CD4-positive, alpha-beta T cell (primary cell): ENCODE data around the gene BTBD17. TPM values are rescaled to one million over a fixed set of nuclear protein-coding genes. Genes with fewer than 3 reads are reported as not detected.

Source experiments
- ATAC-seq: fragments of 200-7000 bp; cut with Tn5 transposase; one replicate; pipeline ENCODE4 v1.10.0; 2022; ENCODE audit warnings: mild to moderate bottlenecking; ENCODE audit not compliant: poor library complexity
- CTCF ChIA-PET: fragments of 350-600 bp; sonication (Branson Sonifier 250); formaldehyde crosslinking; loops from one replicate; lab custom pipeline; 2021; ENCODE audit warnings: antibody characterized with exemption, inconsistent platforms; lab: Charles Lee
- POLR2A ChIA-PET: fragments of 350-600 bp; sonication (Branson Sonifier 250); formaldehyde crosslinking; loops from one replicate; lab custom pipeline; 2021; ENCODE audit warnings: antibody characterized with exemption, inconsistent platforms; lab: Charles Lee
- DNase-seq, 14 experiments: peaks; one replicate each; pipeline ENCODE4 v3.0.0-alpha.2; 2013 to 2020; ENCODE audit warnings: mixed read lengths in 2 of 14
- H3K27ac ChIP-seq, 2 donors: one replicate each; pipeline versions ENCODE4 v1.5.1 to v1.7.0; 2013; ENCODE audit warnings: low read length in 2 of 2, low read depth in 1 of 2, mild to moderate bottlenecking in 1 of 2
- H3K27me3 ChIP-seq, 2 experiments: 1 replicate in 1 of 2; 2 replicates in 1 of 2; pipeline versions ENCODE4 v1.6.1 to v1.7.0; 2013; ENCODE audit warnings: low read length in 2 of 2, control low read depth in 1 of 2, mild to moderate bottlenecking in 1 of 2, moderate library complexity in 1 of 2; ENCODE audit not compliant: insufficient read depth in 2 of 2, control insufficient read depth in 1 of 2
- H3K36me3 ChIP-seq: one replicate; pipeline ENCODE4 v1.6.1; 2013; ENCODE audit warnings: low read length, control low read depth; ENCODE audit not compliant: insufficient read depth
- H3K4me1 ChIP-seq: one replicate; pipeline ENCODE4 v1.6.1; 2013; ENCODE audit warnings: low read length, control low read depth; ENCODE audit not compliant: insufficient read depth
- H3K4me3 ChIP-seq: one replicate; pipeline ENCODE4 v1.5.1; 2013; ENCODE audit warnings: mild to moderate bottlenecking, low read length, moderate library complexity
- H3K9me3 ChIP-seq, 2 experiments: 1 replicate in 1 of 2; 2 replicates in 1 of 2; pipeline versions ENCODE4 v1.6.1 to v1.7.0; 2013; ENCODE audit warnings: low read length in 2 of 2, mild to moderate bottlenecking in 2 of 2, control low read depth in 1 of 2, moderate library complexity in 1 of 2; ENCODE audit not compliant: control insufficient read depth in 1 of 2, insufficient read depth in 1 of 2
- H3K27ac Mint-ChIP-seq: one replicate; pipeline ENCODE4 v1.8.0; 2020; ENCODE audit warnings: mixed read lengths
- H3K27me3 Mint-ChIP-seq: one replicate; pipeline ENCODE4 v1.8.0; 2021; ENCODE audit warnings: mixed read lengths
- H3K36me3 Mint-ChIP-seq: one replicate; pipeline ENCODE4 v1.8.0; 2021; ENCODE audit warnings: low read depth, mixed read lengths
- H3K4me1 Mint-ChIP-seq: one replicate; pipeline ENCODE4 v1.8.0; 2021; ENCODE audit warnings: low read depth, mixed read lengths
- H3K4me3 Mint-ChIP-seq: one replicate; pipeline ENCODE4 v1.8.0; 2020; ENCODE audit warnings: mild to moderate bottlenecking, mixed read lengths
- H3K9me3 Mint-ChIP-seq: one replicate; pipeline ENCODE4 v1.8.0; 2020; ENCODE audit warnings: mixed read lengths
- intact Hi-C, 2 experiments: fragments of 100-400 bp; cut with DNase I in 1 of 2; cut with micrococcal nuclease in 1 of 2; formaldehyde crosslinking; loops; one replicate each; pipeline versions ENCODE4 v1.15.1 to v1.9.0; 2023 to 2025; cut with DNase I, micrococcal nuclease
- total RNA-seq, 174 experiments: library from RNA in 2 of 174; stranded (reverse) in 2 of 174; gene quantifications; one replicate each; pipeline ENCODE4 v1.2.3 and lab custom pipeline; 2021 to 2026
- TF ChIP-seq, protein P1 (sequence below): fragments of 200-600 bp; IDR thresholded peaks from one replicate; pipeline ENCODE4 v1.8.0; 2022; ENCODE audit warnings: antibody characterized with exemption, mild to moderate bottlenecking

The BTBD17 gene
- total RNA-seq, 2 experiments from 2014 or later, result not detected

DNA sequence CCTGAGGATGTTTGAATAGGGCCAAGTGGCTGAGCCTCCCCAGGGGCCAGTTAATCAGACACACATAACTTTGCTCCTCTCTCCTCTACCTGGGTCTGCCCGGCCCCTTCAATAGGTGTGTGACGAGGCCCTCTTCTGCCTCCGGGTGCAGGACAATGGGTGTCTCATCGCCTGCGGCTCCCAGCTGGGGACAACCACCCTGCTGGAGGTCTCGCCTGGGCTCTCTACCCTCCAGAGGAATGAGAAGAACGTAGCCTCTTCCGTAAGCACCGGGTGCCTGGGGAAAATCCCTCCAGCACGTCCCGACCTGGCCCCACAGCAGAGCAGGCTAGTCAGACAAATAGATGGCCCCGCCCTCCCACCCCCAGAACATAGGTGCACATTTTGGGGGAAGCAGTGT, 51.8 kb downstream of the BTBD17 start:
- H3K4me1 Mint-ChIP-seq, result peaks cover 6% of the 10 kb centered on the region
- no peak overlapping the region for H3K27ac ChIP-seq
- peaks cover 6% of the 10 kb centered on the region for H3K4me1 ChIP-seq
- H3K27me3 Mint-ChIP-seq, result no peaks in the 10 kb centered on the region
- no peaks in the 10 kb centered on the region for H3K36me3 Mint-ChIP-seq
- DNase-seq (no peak), ATAC-seq (no peak)
- H3K9me3 Mint-ChIP-seq, result peaks cover 3% of the 10 kb centered on the region
- intact Hi-C loops, result loop anchor here in 1 of 2 experiments (10.0 kb wide), 1 partner anchor 185 kb away; no protein-coding TSS in a partner anchor
- H3K9me3 ChIP-seq, result peaks cover 0 to 10% of the 10 kb centered on the region in 2 experiments
- no peak overlapping the region for H3K27ac Mint-ChIP-seq
- no peaks in the 10 kb centered on the region for H3K36me3 ChIP-seq
- H3K4me3 ChIP-seq, result no peak overlapping the region
- POLR2A ChIA-PET, result no interaction called here
- H3K27me3 ChIP-seq, result no peaks in the 10 kb centered on the region
- no peak overlapping the region for H3K4me3 Mint-ChIP-seq
- TF ChIP-seq, protein P1, sequence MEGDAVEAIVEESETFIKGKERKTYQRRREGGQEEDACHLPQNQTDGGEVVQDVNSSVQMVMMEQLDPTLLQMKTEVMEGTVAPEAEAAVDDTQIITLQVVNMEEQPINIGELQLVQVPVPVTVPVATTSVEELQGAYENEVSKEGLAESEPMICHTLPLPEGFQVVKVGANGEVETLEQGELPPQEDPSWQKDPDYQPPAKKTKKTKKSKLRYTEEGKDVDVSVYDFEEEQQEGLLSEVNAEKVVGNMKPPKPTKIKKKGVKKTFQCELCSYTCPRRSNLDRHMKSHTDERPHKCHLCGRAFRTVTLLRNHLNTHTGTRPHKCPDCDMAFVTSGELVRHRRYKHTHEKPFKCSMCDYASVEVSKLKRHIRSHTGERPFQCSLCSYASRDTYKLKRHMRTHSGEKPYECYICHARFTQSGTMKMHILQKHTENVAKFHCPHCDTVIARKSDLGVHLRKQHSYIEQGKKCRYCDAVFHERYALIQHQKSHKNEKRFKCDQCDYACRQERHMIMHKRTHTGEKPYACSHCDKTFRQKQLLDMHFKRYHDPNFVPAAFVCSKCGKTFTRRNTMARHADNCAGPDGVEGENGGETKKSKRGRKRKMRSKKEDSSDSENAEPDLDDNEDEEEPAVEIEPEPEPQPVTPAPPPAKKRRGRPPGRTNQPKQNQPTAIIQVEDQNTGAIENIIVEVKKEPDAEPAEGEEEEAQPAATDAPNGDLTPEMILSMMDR, result no peak
- CTCF ChIA-PET, result no interaction called here

DNA sequence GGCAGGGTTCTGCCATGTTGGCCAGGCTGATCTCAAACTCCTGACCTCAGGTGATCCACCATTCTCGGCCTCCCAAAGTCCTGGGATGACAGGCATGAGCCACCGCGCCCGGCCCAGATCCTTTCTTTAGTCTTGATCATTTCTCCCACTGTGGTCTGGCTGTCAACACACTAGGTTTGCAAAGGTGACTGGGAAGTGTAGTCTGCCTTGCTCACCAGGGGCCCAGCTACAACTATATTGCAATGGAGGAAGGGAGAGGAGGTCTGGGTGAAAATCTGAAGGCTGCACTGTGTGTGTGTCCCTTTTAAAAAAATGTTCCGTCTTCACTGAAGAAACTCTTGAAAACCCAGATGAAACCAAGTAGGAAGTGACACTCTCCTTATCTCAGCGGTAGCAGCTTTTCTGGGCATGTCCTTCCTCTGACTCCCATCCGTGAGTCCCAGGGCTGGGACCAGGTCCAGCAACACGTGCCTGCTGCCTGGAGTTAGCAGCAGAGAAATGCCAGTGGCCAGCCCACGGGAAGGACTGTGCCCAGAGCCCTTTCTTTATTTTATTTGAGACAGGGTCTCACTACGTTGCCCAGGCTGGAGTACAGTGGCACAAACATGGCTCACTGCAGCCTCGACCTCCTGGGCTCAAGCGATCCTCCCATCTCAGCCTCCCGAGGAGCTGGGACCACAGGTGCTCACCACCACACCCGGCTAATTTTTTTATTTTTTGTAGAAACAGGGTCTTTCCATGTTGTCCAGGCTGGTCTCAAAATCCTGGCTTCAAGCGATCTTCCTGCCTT, 53.5 kb downstream of the BTBD17 start:
- H3K27ac Mint-ChIP-seq, result no peak overlapping the region
- no peak for DNase-seq
- Histone ChIP-seq H3K27ac (no peak overlapping the region), H3K36me3 (no peaks in the 10 kb centered on the region), H3K9me3 (peaks cover 0 to 10% of the 10 kb centered on the region in 2 experiments), H3K4me3 (no peak overlapping the region), H3K4me1 (peaks cover 6% of the 10 kb centered on the region), H3K27me3 (no peaks in the 10 kb centered on the region)
- TF ChIP-seq, protein P1, result no peak
- ATAC-seq, result no peak
- intact Hi-C loops, result loop anchor here in 1 of 2 experiments (10.0 kb wide), 1 partner anchor 187 kb away; no protein-coding TSS in a partner anchor
- no peak overlapping the region for H3K4me3 Mint-ChIP-seq
- no peaks in the 10 kb centered on the region for H3K27me3 Mint-ChIP-seq
- H3K36me3 Mint-ChIP-seq, result no peaks in the 10 kb centered on the region
- peaks cover 3% of the 10 kb centered on the region for H3K9me3 Mint-ChIP-seq
- ChIA-PET POLR2A (no interaction called here), CTCF (no interaction called here)
- H3K4me1 Mint-ChIP-seq, result peaks cover 6% of the 10 kb centered on the region

Other genes with a start within 250 kb of the BTBD17 start
- 1,000 to 10,000 TPM; 2,305 to 2,531 TPM for gene RPL38, start 158.2 kb downstream of the BTBD17 start, total RNA-seq
- 1 to 10 TPM; 4.4 to 5.4 TPM for gene TTYH2, start 148.3 kb downstream of the BTBD17 start, total RNA-seq
- 1 to 10 TPM in 1 of 2 experiments, under 1 TPM in 1; 0.66 to 1.2 TPM for gene DNAI2, start 87.6 kb downstream of the BTBD17 start, total RNA-seq
- gene KIF19, start 35.6 kb downstream of the BTBD17 start, total RNA-seq, result 1 to 10 TPM in 1 of 2 experiments, under 1 TPM in 1; 0.81 to 1.1 TPM
- gene GPR142, start 5.6 kb upstream of the BTBD17 start, total RNA-seq, result not detected
- not detected for gene GPRC5C, start 70.2 kb upstream of the BTBD17 start, total RNA-seq
- gene CD300A, start 104.8 kb upstream of the BTBD17 start, total RNA-seq, result 1 to 10 TPM; 1.8 to 2.6 TPM
- under 1 TPM; 0.36 to 0.56 TPM for gene CD300LB, start 169.6 kb upstream of the BTBD17 start, total RNA-seq
- gene CD300C, start 184.2 kb upstream of the BTBD17 start, total RNA-seq, result under 1 TPM; 0.41 to 0.50 TPM
- gene CD300H, start 205.6 kb upstream of the BTBD17 start, total RNA-seq, result not detected
- not detected for gene CD300LD, start 230.4 kb upstream of the BTBD17 start, total RNA-seq